Stimulated activated CD4-positive, alpha-beta T cell treated with anti-CD3 and anti-CD28 coated beads, TNF-alpha, amount 100 ng/mL, for 1 hour (primary cell): ENCODE measurements around the gene BANP.
"Not testable (repeated sequence)": the region's sequence is repeated elsewhere in the genome, so short reads cannot be mapped to it uniquely, and the experiment has no call there.

Experiments
- DNase-seq, 3 donors: peaks; one replicate each; pipeline ENCODE4 v3.0.0-alpha.2; 2020; ENCODE audit warnings: low read depth in 3 of 3, low spot score in 1 of 3

The BANP gene

GRCh38 chr16:88118376-88118775 lies 167.1 kb downstream of the BANP start:
- DNase-seq = no peak

- not testable (repeated sequence) for DNase-seq
Measured at GRCh38 chr16:88118852-88119741, 167.9 kb downstream of the BANP start.

GRCh38 chr16:88119881-88120751 lies 168.9 kb downstream of the BANP start:
- DNase-seq = not testable (repeated sequence)

- no peak for DNase-seq
Measured at GRCh38 chr16:88120812-88121211, 169.6 kb downstream of the BANP start.

- DNase-seq = not testable (repeated sequence)
Measured at GRCh38 chr16:88121391-88121790, 170.2 kb downstream of the BANP start.

GRCh38 chr16:88121886-88122580 lies 170.8 kb downstream of the BANP start:
- DNase-seq = no peak
